HG03575 (cell line): ENCODE data around the gene ACKR3.

ENCODE experiments used
- ATAC-seq: cut with Tn5 transposase; IDR thresholded peaks from one replicate; pipeline ENCODE4 v1.9.1; 2021; ENCODE audit not compliant: unreplicated experiment, insufficient number of reproducible peaks, low FRiP score; ENCODE audit errors: extremely low read depth

Gene ACKR3

DNA sequence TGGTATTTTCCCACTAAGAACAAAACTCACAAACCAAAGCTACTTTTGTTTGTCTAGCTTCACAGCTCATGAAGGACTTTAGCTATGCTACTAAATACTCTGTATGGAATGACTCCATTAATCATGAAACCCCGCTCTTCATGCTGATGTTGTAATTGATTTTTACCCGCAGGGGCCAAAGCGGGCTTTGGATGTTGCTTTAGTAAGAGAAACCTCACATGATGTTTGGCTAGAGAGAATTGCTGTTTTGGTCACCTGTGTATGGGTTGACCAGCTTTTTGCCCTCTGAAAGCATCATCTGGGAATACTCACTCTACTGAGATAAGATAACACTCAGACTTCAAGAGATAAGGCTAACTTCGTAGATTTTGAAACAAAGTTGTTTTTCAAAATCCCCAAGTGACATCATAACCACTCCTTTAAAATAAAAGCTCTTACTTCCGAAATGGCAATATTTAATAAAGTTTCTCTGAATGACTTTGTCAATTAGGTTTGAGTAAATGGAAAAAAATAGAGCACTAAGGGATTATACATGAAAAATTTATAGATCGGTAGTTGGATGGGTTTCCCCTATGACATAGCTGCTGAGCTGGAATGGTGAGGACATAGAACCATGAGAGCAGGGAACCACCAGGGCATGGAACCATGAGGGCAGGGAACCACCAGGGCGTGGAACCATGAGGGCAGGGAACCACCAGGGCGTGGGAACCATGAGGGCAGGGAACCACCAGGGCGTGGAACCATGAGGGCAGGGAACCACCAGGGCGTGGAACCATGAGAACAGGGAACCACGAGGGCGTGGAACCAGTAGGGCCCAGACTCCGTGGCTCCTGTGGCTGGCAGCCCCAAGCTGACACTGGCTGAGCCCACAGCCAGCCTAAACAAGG, 31.9 kb downstream of the ACKR3 start:
- no peak for ATAC-seq

- no peak for ATAC-seq
These were observed 33.1 kb downstream of the ACKR3 start for GRCh38 chr2:236602678-236603077.

- ATAC-seq = no peak
These were observed 33.9 kb downstream of the ACKR3 start for GRCh38 chr2:236603361-236604015.

DNA sequence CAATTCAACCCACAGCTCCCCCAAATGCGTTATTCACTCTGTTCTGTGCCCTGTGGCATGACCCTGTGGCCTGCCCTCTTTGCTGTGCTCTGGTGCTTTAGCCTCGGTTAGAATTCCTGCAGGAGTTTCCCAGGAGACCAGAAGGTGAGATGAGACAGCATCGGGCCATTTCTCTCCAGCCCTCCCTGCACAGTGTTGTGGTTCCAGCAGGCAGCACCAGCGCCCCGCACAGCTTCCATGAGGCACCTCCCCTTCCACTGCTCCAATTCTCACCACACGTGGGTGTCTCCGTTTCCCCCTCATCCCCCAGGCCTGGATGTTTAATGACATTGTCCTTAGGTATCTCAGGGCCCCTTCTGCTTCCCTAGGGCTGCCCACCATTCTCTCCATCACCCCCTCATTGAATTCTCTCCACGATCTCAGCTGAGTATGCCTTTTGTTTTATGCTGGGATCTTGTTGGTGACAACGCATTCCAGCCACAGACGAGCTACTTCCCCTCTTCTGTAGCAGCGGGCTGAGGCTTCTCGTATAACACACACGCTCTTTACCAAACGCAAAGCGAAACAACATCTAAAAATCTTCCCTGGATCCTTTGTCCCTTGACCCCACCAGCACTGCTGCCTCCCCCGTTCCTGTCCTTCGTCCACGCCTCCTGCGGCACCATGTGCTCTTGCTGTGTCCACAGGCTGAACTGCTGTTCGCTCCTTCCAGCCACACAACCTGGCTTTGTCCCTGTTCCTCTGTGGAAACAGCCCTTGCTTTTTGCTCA, 35.1 kb downstream of the ACKR3 start:
- ATAC-seq = no peak

DNA sequence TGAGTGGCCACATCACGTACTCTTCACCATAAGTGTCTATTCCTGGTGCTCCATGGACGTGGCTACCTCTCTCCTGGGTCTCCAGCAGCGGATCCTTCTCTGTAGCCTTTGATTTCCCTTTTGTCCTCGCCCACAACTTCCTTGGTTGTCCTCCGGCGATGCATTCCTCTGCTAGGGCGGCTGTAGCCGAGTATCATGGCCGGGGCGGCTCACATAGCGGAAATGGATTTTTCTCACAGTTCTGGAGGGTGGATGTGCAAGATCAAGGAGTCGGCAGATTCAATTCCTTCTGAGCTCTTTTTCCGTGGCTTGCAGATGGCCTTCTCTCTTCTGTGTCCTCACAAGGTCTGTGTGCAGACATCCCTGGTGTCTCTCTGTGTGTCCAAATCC, 35.7 kb downstream of the ACKR3 start:
- ATAC-seq = no peak

GRCh38 chr2:236606023-236606422, 36.4 kb downstream of the ACKR3 start:
- ATAC-seq = no peak

- ATAC-seq = no peak
These were observed 38.0 kb downstream of the ACKR3 start for GRCh38 chr2:236607471-236608187.

DNA sequence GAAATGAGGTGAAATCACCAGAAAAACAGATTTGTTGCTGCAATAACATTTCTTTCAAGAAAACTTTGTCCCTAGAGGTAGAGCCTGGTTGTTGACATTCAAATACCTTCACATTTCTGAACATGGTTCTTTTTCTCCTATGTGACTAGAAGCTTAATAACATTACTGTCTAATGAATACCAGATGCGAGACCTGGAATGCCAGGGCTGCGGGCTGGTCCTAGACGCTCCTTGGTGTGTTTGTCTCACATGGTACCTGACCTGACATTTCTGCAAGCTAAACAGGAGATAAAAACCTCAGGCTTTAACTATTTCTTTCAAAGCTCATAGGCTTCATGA, 38.5 kb downstream of the ACKR3 start:
- no peak for ATAC-seq

GRCh38 chr2:236608710-236609109, 39.1 kb downstream of the ACKR3 start:
- ATAC-seq = no peak

GRCh38 chr2:236610991-236611821, 41.6 kb downstream of the ACKR3 start:
- ATAC-seq = no peak

DNA sequence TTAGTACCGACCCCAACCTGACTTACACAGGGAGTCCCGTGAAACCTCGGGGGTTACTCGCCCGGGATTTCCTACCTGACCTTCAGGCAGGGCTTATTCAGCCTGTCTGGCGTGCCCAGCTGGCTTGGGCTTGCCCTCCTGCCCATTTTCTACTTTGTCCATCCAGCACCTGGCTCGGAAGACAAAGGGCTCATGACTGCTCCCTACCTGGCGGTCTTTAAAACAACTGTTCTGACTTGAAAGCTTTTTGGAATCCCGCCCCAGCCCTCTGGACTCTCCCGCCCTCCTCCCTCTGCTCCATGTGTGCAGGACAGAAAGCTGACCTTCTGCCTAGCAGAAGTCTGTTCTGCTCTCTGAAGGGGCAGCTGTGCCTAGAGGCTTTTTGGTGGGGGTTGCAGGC, 43.1 kb downstream of the ACKR3 start:
- ATAC-seq = no peak

DNA sequence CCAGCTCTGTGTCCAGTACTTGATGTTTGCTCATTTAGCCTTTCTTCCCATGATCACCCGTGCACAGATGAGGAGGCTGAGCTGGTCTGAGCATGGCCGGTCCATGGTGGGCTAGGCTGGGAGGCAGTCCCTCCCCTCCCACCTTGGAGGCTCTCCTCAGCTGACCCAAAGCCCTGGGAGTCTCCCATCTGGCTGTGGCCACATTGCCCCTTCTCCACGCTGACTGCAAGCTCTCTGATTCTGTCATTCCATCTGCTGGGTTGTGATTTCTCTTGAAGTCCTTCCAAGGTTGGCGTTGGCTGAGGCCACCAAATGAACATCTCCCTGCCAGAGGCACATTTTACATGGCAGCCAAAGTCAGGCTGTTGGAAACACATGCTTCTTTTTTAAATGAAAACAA, 44.0 kb downstream of the ACKR3 start:
- ATAC-seq = no peak

DNA sequence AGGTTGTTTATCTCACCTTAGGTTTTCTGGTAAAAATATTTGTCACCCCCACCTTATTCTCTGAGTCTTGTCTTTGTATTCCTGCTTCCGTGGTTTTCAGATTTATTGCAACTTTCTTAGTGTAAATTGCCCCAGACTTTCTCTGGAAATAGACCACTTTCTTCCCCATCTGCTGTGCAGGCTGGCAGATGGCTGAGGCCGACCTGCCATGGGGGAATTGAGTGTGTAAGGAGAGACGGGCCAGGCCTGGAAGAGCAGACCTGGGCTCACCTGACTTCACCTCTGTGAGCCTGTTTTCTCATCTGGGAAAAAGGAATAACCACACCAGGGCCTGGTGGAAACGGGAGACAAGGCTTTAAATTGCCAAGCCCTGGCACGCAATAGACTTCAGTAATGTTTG, 44.9 kb downstream of the ACKR3 start:
- no peak for ATAC-seq

- ATAC-seq = no peak
These were observed 46.4 kb downstream of the ACKR3 start for GRCh38 chr2:236616031-236616430.

- no peak for ATAC-seq
These were observed 47.0 kb downstream of the ACKR3 start for GRCh38 chr2:236616624-236617023.

GRCh38 chr2:236617221-236617737, 47.7 kb downstream of the ACKR3 start:
- ATAC-seq = no peak

GRCh38 chr2:236617796-236618195, 48.2 kb downstream of the ACKR3 start:
- no peak for ATAC-seq

- ATAC-seq = no peak
These were observed 48.7 kb downstream of the ACKR3 start for GRCh38 chr2:236618370-236618769.
